GM10248 (cell line): ENCODE results near the gene DAAM1.

Source experiments
- CTCF ChIA-PET: fragments of 300-600 bp; sonication (Branson Sonifier 250); formaldehyde crosslinking; extraction: SDS; loops from one replicate; lab custom pipeline; 2021; ENCODE audit warnings: antibody characterized with exemption; lab: Yijun Ruan, JAX
- POLR2A ChIA-PET: fragments of 350-650 bp; sonication (Branson Sonifier 250); formaldehyde crosslinking; extraction: SDS; loops from one replicate; lab custom pipeline; 2020; ENCODE audit warnings: antibody characterized with exemption; lab: Yijun Ruan, JAX
- DNase-seq: peaks from one replicate; pipeline ENCODE4 v3.0.0; 2012; ENCODE audit errors: extremely low spot score
- TF ChIP-seq, protein P1 (sequence below): IDR thresholded peaks from 2 replicates; pipeline ENCODE4 v1.5.1; 2012; ENCODE audit warnings: mild to moderate bottlenecking, low read depth; ENCODE audit errors: extremely low read depth, missing control alignments, control extremely low read depth

Gene DAAM1

DNA sequence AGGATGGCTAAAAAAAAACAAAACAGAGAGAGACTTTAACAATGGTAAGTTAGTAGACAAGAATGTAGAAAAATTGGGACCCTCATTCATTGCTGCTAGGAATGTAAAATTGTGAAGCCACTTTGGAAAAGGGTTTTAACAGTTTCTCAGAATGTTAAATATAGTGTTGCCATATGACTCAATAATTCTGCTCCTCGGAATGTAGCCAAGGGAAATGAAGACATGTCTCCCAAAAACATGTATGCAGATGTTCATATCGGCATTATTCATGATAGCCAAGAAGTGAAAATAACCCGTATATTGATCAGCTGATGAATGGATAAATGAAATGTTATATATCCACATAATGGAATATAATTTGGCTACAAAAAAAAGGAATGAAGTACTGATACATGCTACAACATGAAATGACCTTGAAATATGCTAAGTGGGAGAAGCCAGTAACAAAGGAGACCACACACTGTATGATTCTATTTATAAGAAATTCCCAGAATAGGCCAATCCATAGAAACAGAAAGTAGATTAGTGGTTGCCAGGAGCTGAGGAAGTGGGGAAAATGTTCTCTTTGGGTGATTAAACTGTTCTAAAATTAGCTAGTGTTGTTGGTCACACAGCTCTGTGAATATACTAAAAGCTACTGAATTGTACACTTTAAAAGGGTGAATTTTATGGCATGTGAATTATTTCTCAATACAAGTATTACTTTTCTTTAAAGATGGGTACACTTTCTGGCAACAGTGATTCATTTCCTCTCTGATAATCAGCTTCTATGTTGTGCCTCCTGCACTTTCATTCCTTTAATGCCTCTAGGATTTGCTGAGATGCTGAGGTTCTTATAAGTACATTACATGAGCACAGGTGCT lies 132.5 kb downstream of the DAAM1 start:
- TF ChIP-seq, protein P1, sequence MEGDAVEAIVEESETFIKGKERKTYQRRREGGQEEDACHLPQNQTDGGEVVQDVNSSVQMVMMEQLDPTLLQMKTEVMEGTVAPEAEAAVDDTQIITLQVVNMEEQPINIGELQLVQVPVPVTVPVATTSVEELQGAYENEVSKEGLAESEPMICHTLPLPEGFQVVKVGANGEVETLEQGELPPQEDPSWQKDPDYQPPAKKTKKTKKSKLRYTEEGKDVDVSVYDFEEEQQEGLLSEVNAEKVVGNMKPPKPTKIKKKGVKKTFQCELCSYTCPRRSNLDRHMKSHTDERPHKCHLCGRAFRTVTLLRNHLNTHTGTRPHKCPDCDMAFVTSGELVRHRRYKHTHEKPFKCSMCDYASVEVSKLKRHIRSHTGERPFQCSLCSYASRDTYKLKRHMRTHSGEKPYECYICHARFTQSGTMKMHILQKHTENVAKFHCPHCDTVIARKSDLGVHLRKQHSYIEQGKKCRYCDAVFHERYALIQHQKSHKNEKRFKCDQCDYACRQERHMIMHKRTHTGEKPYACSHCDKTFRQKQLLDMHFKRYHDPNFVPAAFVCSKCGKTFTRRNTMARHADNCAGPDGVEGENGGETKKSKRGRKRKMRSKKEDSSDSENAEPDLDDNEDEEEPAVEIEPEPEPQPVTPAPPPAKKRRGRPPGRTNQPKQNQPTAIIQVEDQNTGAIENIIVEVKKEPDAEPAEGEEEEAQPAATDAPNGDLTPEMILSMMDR: no peak
- CTCF ChIA-PET: interaction anchor here (0.8 to 1.1 kb wide), 2 partner anchors 9 kb away, joined by 3 to 5 read pairs; no protein-coding TSS in a partner anchor
- DNase-seq: no peak
- POLR2A ChIA-PET: no interaction called here

GRCh38 chr14:59321626-59321949 lies 133.1 kb downstream of the DAAM1 start:
- TF ChIP-seq, protein P1: no peak
- no peak for DNase-seq
- ChIA-PET POLR2A (no interaction called here), CTCF (interaction anchor here (1.1 kb wide), 1 partner anchor 8 kb away, joined by 5 read pairs; no protein-coding TSS in a partner anchor)

DNA sequence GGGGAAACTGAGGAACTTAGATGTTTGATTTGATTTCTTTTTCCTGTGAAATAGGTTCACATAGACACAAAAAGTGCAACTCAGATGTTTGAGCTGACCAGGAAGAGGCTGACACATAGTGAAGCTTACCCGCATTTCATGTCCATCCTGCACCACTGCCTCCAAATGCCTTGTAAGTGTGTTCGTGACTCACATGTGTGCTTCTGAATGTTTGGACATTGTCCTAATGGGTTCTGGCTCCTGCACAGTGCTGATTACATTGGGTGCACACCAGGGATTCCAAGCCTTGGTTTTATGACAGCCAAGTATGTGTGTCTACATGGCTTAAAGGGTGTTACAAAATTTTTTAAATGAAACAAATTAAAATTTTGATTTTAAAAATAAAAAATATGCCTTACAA lies 137.4 kb downstream of the DAAM1 start:
- ChIA-PET CTCF (interaction anchor here (1.3 to 1.6 kb wide), 3 partner anchors 11 to 301 kb away, joined by 3 to 4 read pairs (median 3); no protein-coding TSS in a partner anchor), POLR2A (no interaction called here)
- TF ChIP-seq, protein P1: no peak
- no peak for DNase-seq

DNA sequence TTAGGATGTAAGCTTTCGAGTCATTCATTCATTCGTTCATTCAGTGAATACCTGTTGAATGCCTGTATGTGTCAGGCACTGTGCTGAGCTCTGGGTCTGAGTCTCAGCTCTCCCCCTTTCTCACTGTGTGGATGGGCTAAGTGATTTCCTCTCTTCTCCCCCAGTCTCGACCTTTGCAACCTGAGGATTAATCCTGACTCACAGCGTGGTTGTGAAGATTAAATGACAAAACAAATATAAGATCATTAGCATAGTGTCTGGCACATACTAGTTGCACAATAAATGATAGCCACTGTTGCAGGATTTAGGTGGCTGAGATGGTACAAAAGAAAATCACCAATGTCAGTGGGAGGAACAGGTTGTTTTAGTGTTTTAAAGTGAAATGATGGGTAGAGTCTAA lies 140.0 kb downstream of the DAAM1 start:
- ChIA-PET POLR2A (no interaction called here), CTCF (interaction anchor here (1.0 to 1.1 kb wide), 3 partner anchors 15 to 115 kb away, joined by 3 to 4 read pairs (median 3); no protein-coding TSS in a partner anchor)
- no peak for DNase-seq
- TF ChIP-seq, protein P1: no peak

GRCh38 chr14:59330455-59330854 lies 142.0 kb downstream of the DAAM1 start:
- TF ChIP-seq, protein P1: peak; percentile 24
- DNase-seq: peak; percentile 39
- POLR2A ChIA-PET: no interaction called here
- CTCF ChIA-PET: interaction anchor here (1.2 to 1.7 kb wide), 5 partner anchors 9 to 28 kb away, joined by 3 to 7 read pairs (median 5); no protein-coding TSS in a partner anchor

GRCh38 chr14:59331217-59331616 lies 142.8 kb downstream of the DAAM1 start:
- CTCF ChIA-PET: interaction anchor here (1.2 to 1.7 kb wide), 3 partner anchors 9 to 13 kb away, joined by 3 to 7 read pairs (median 4); no protein-coding TSS in a partner anchor
- DNase-seq: no peak
- TF ChIP-seq, protein P1: no peak
- POLR2A ChIA-PET: no interaction called here
